Putamen (tissue), 1 donor: ENCODE measurements around the gene TUBB3.
"Not testable (repeated sequence)": the region's sequence is repeated elsewhere in the genome, so short reads cannot be mapped to it uniquely, and the experiment has no call there.

Source experiments
- DNase-seq: peaks from one replicate; pipeline ENCODE4 v3.0.0-alpha.2; 2016; ENCODE audit warnings: low spot score

TUBB3 gene

GRCh38 chr16:89922884-89923639 lies at the start of gene TUBB3:
TSS of gene TUBB3 (plus strand) at chr16:89923342. CDS start at chr16:89923402, 60 bp downstream.
- peak; percentile 76 for DNase-seq

- peak; percentile 95 for DNase-seq
Measured at GRCh38 chr16:89873972-89874689, 49.0 kb upstream of the TUBB3 start.

GRCh38 chr16:89879123-89879522 lies 44.0 kb upstream of the TUBB3 start:
- not testable (repeated sequence) for DNase-seq

- DNase-seq = no peak
Measured at GRCh38 chr16:89880477-89881367, 42.4 kb upstream of the TUBB3 start.

- no peak for DNase-seq
Measured at GRCh38 chr16:89881368-89881730, 41.8 kb upstream of the TUBB3 start.

GRCh38 chr16:89883346-89884040 lies 39.6 kb upstream of the TUBB3 start:
- no peak for DNase-seq

- DNase-seq = no peak
Measured at GRCh38 chr16:89884041-89884421, 39.1 kb upstream of the TUBB3 start.

GRCh38 chr16:89887243-89887642 lies 35.9 kb upstream of the TUBB3 start:
- no peak for DNase-seq

- no peak for DNase-seq
Measured at GRCh38 chr16:89890200-89890599, 32.9 kb upstream of the TUBB3 start.

GRCh38 chr16:89890886-89891657 lies 32.1 kb upstream of the TUBB3 start:
- no peak for DNase-seq

- no peak for DNase-seq
Measured at GRCh38 chr16:89892055-89892630, 31.0 kb upstream of the TUBB3 start.

GRCh38 chr16:89892635-89893034 lies 30.5 kb upstream of the TUBB3 start:
- DNase-seq = no peak

GRCh38 chr16:89893642-89894548 lies 29.2 kb upstream of the TUBB3 start:
- no peak for DNase-seq

- DNase-seq = no peak
Measured at GRCh38 chr16:89895482-89896250, 27.5 kb upstream of the TUBB3 start.

GRCh38 chr16:89897204-89897603 lies 25.9 kb upstream of the TUBB3 start:
- no peak for DNase-seq

- no peak for DNase-seq
Measured at GRCh38 chr16:89898201-89898967, 24.8 kb upstream of the TUBB3 start.

GRCh38 chr16:89899879-89900481 lies 23.2 kb upstream of the TUBB3 start:
- peak; percentile 64 for DNase-seq

GRCh38 chr16:89900885-89901284 lies 22.3 kb upstream of the TUBB3 start:
- no peak for DNase-seq
